Activated CD4-positive, alpha-beta T cell treated with anti-CD3 and anti-CD28 coated beads, Interleukin-2, amount 50 U/mL, for 48 hours (primary cell): ENCODE measurements around the gene P2RY12.
"Not testable (repeated sequence)": the region's sequence is repeated elsewhere in the genome, so short reads cannot be mapped to it uniquely, and the experiment has no call there.

Experiments used
- DNase-seq, 2 experiments: peaks; one replicate each; pipeline ENCODE4 v3.0.0-alpha.2; 2020

Gene P2RY12

GRCh38 chr3:151392191-151392590, 7.6 kb upstream of the P2RY12 start:
- not testable (repeated sequence) for DNase-seq

GRCh38 chr3:151391720-151392119, 7.2 kb upstream of the P2RY12 start:
- no peak for DNase-seq

GRCh38 chr3:151387842-151388241, 3.3 kb upstream of the P2RY12 start:
- DNase-seq = no peak

GRCh38 chr3:151387432-151387831, 2.9 kb upstream of the P2RY12 start:
- no peak for DNase-seq

- DNase-seq = no peak
Measured at GRCh38 chr3:151386056-151386455, 1.5 kb upstream of the P2RY12 start.

- DNase-seq = no peak
Measured at GRCh38 chr3:151383956-151384355, 597 bp downstream of the P2RY12 start.

- no peak for DNase-seq
Measured at GRCh38 chr3:151383111-151383510, 1.4 kb downstream of the P2RY12 start.

GRCh38 chr3:151382671-151383070, 1.9 kb downstream of the P2RY12 start:
- no peak for DNase-seq

- DNase-seq = peak; percentile 2 to 21
Measured at GRCh38 chr3:151379083-151379734, 5.3 kb downstream of the P2RY12 start.

GRCh38 chr3:151377768-151378385, 6.7 kb downstream of the P2RY12 start:
- no peak for DNase-seq

GRCh38 chr3:151372063-151372820, 12.3 kb downstream of the P2RY12 start:
- no peak for DNase-seq

- DNase-seq = no peak
Measured at GRCh38 chr3:151371526-151371925, 13.0 kb downstream of the P2RY12 start.

- no peak for DNase-seq
Measured at GRCh38 chr3:151367448-151367847, 17.1 kb downstream of the P2RY12 start.

- DNase-seq = no peak
Measured at GRCh38 chr3:151366993-151367392, 17.6 kb downstream of the P2RY12 start.

GRCh38 chr3:151362751-151363174, 21.8 kb downstream of the P2RY12 start:
- DNase-seq = no peak

- DNase-seq = no peak
Measured at GRCh38 chr3:151357463-151357850, 27.1 kb downstream of the P2RY12 start.

GRCh38 chr3:151356794-151357462, 27.6 kb downstream of the P2RY12 start:
- no peak for DNase-seq

- DNase-seq = no peak
Measured at GRCh38 chr3:151351648-151352047, 32.9 kb downstream of the P2RY12 start.

- no peak for DNase-seq
Measured at GRCh38 chr3:151351219-151351618, 33.3 kb downstream of the P2RY12 start.

GRCh38 chr3:151350656-151351055, 33.9 kb downstream of the P2RY12 start:
- DNase-seq = no peak

- DNase-seq = no peak
Measured at GRCh38 chr3:151347432-151347831, 37.1 kb downstream of the P2RY12 start.

- DNase-seq = no peak
Measured at GRCh38 chr3:151346292-151346691, 38.3 kb downstream of the P2RY12 start.

GRCh38 chr3:151345859-151346258, 38.7 kb downstream of the P2RY12 start:
- DNase-seq = no peak

- DNase-seq = no peak
Measured at GRCh38 chr3:151331696-151332095, 52.9 kb downstream of the P2RY12 start.
